Stimulated activated CD4-positive, alpha-beta T cell treated with anti-CD3 and anti-CD28 coated beads, Interleukin-4, amount 100 ng/mL, for 24 hours (primary cell): ENCODE measurements around the gene ZNF433.
"Not testable (repeated sequence)": the region's sequence is repeated elsewhere in the genome, so short reads cannot be mapped to it uniquely, and the experiment has no call there.

ENCODE experiments used
- DNase-seq: peaks from one replicate; pipeline ENCODE4 v3.0.0-alpha.2; 2020

Gene ZNF433

DNA sequence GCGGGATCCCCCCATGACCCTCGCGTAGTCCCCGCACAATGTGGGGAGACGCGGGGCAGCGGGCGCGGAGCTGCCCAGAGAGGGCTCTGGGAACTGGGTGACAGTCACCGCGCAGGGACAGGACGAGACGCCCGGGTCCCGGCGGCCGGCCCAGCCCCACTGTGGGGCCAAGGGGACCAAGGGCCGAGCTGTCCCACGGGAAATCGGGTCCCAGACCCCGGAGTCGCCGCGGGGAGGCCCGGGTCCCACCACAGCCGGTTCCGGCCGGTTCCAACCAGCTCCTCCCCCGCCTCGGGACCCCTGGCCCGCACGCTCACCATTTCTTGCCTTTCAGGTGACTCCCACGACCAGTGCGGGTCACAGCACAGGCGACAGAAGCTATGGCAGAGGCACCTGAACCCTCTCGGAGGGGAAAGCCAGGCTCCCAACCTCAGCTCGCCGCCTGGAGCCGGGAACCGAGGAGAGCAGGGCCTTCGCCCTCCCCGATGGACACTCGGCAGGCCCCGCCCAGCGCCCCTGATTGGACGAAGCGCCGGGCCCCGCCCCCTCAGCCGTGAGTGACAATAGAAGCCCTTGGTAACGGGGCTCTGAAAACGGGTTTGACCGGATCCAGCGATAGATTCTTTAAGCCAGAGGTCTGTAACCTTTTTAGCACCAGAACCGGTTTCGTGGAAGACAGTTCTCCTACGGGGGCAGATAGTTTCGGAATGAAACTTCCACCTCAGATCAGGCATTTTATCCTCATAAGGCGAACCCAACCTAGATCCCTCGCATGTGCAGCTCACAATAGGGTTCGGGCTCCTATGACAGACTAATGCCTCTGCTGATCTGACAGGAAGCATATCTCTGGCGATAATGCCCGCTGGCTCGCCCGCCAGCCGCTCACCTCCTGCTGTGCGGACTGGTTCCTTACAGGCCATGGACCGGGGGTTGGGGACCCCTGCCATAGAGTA, at the start of gene ZNF433:
Gene ZNF433, minus strand, starts transcription at position 460 of the 953 bp plus-strand sequence. Its CDS starts 140 bp downstream, at position 320.
- peak; percentile 79 for DNase-seq

DNA sequence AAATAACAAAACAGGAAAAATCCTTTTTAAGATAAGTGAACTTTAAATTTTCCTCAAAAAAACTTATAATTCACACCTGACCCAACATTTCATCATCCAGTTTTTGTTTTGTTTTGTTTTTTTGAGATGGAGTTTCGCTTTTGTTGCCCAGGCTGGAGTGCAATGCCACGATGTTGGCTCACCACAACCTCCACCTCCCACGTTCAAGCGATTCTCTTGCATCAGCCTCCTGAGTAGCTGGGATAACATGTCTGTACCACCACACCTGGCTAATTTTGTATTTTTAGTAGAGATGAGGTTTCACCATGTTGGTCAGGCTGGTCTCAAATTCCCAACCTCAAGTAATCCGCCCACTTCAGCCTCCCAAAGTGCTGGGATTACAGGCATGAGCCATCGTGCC, 47.9 kb upstream of the ZNF433 start:
- DNase-seq: not testable (repeated sequence)

DNA sequence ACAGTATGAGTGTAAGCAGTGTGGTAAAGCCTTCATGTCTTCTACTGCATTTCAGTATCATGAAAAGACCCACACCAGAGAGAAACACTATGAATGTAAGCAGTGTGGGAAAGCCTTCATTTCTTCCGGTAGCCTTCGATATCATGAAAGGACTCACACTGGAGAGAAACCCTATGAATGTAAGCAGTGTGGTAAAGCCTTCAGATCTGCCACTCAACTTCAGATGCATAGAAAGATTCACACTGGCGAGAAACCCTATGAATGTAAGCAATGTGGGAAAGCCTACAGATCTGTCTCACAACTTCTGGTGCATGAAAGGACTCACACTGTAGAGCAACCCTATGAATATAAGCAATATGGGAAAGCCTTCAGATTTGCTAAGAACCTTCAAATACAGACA, 41.9 kb upstream of the ZNF433 start:
- no peak for DNase-seq

DNA sequence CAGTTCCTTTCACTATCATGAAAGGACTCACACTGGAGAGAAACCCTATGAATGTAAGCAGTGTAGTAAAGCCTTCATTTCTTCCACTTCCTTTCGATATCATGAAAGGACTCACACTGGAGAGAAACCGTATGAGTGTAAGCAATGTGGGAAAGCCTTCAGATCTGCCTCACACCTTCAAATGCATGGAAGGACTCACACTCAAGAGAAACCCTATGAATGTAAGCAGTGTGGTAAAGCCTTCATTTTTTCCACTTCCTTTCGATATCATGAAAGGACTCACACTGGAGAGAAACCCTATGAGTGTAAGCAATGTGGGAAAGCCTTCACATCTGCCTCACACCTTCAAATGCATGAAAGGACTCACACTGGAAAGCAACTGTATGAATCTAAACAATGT, 40.9 kb upstream of the ZNF433 start:
- DNase-seq: not testable (repeated sequence)

DNA sequence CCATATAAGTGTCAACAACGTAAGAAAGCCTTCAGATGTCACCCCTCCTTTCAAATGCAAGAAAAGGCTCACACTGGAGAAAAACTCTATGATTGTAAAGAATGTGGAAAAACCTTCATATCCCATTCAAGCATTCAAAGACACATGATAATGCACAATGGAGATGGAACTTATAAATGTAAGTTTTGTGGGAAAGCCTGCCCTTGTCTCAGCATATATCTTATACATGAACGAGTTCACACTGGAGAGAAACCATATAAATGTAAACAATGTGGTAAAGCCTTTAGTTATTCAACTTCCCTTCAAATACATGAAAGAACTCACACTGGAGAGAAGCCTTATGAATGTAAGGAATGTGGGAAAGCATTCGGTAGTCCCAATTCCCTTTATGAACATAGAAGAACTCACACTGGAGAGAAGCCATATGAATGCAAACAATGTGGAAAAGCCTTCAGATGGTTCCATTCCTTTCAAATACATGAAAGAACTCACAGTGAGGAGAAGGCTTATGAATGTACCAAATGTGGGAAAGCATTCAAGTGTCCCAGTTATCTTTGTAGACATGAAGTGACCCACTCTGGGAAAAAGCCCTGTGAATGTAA, 40.2 kb upstream of the ZNF433 start:
- DNase-seq: no peak

DNA sequence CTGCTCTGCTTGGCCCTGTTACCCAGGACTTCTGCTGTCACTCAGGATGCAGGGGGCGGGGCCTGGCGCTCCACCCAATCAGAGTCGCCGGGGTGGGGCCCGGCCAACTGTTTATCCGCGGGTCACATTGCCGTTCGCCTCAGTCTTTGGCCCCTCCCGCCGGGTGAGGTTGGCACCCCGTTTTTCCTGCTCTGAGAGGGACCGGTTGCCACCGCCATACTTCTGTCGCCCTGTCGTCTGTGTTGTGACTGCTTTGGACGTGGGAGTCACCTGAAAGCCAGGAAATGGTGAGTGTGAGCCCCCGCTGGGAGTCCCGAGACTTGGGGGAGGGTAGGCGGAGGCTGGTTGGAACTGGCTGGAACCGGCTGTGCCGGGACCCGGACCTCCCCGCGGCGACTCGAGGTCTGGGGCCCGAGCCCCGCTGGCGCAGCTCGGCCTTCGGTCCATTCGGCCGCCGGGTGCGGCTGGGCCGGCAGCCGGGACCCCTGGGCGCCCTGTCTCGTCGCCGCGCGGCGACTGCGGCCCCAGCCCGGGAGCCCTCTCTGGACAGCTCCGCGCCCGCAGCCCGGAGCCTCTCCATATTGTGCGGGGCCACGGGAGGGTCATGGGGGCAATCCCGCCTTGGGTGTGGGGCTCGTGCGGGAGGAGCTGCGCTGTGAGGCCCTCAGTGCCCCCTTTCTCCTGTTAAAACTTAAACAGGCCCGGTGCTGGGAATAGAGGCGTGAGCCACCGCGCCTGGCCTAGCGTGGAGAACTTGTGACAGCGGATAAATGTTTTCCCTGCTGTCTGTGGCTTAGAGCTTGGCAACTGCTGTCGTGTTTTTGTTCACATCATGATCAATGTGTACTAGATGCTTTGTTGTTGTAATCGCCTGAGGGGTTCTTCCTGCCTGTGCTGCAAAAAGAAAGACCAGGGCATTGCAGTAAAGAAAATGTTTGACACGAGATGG, 29.4 kb upstream of the ZNF433 start, which contains the start of gene ZNF844:
Gene ZNF844, plus strand, starts transcription at position 142 of the 949 bp plus-strand sequence. Its CDS starts 143 bp downstream, at position 285.
- DNase-seq: peak; percentile 82

DNA sequence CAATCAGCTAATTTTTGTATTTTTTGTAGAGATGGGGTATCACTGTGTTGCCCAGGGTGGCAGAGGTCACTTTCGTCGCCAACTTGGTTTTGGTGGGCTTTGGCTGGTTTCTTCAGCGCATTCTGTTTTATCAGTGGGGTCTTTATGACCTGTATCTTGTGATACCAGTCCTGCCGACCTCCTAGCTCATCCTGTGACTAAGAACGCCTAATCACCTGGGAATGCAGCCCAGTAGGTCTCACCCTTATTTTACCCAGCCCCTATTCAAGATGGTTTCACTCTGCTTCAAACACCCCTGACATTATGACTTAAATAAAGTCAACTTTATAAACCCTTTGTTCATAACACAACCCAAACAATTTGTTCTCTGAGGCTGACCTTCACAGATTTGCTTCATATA, 20.3 kb upstream of the ZNF433 start:
- DNase-seq: no peak

DNA sequence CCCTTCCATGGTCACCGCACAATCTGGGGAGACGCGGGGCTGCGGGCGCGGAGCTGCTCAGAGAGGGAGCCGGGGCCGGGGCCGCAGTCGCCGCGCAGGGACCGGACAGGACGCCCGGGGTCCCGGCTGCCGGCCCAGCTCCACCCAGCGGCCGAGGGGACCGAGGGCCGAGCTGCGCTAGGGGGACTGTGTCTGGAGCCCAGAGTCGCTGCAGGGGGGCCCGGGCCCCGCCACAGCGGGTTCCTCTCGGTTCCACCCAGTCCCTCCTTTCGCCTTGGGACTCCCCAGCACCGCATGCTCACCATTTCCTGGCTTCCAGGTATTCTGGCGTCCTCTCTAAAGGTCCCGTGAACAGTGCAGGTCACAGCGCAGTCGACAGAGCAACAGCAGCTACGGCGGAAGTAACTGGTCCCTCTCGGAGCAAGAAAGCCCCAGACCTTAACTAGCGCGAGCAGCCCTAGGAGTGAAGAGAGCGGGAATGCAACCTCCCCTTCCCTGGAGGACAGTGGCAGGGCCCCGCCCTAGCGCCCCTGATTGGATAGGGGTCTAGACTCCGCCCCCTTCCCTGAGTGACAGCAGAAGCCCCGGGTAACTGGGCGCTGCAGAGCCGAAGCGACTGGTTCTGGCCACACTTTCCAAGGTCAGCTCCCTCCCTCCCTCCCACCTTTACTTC, 17.2 kb upstream of the ZNF433 start, which contains the start of gene ZNF878:
Gene ZNF878, minus strand, starts transcription at position 465 of the 673 bp plus-strand sequence. Its CDS starts 160 bp downstream, at position 305.
- DNase-seq: peak; percentile 67

DNA sequence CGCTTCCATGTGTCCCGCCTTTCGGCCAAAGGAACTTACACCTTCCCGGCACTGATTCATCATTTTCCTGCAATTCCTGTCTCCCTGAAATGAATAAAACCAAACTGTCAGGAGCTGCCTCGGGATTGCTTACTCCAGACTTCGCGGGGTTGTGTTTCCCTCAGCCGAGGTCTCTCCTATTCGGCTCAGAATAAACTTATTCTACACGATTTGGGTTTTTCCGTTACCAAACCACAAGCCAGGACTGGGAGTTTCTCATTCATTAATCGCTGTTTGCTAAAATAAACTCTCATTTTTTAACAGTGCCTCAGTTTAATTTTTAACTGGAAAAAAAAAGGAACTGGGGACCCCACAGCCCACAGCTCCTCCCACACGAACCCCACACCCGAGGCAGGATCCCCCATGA, 16.6 kb upstream of the ZNF433 start:
- DNase-seq: no peak

DNA sequence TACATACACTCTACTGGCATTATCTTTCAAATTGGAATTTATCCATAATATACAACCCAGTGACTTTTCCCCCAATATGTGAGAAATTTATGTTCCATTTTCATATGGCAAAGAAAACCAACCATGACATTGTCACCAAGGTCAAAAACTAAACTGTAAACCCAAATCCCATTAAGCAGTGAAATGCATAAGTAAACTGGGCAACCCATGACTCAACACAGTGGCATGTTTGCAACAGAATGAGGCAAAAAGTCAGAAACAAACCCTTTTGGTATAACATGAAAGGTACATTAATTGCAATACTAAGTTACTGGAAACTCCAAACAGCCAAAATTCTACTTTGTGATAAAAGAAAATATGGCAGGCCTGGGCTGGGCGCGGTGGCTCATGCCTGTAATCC, 12.4 kb upstream of the ZNF433 start:
- DNase-seq: no peak

DNA sequence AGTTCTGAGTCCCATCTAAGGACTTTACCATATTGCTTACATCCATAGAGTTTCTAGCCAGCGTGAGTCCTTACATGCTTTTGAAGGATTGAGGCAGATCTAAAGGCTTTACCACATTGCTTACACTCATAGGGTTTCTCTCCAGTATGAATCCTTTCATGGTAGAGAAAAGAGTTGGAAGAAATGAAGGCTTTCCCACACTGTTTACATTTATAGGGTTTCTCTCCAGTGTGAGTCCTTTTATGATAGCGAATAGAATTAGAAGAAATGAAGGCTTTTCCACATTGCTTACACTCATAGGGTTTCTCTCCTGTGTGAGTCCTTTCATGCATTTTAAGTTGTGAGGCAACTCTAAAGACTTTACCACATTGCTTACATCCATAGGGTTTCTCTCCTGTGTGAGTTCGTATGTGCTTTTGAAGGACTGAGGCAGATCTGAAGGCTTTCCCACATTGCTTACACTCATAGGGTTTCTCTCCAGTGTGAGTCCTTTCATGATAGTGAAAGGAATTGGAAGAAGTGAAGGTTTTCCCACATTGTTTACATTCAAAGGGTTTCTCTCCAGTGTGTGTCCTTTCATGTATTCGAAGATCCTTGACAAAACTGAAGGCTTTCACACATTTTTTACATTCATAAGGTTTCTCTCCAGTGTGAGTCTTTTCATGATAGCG, 8.4 kb upstream of the ZNF433 start:
- no peak for DNase-seq

DNA sequence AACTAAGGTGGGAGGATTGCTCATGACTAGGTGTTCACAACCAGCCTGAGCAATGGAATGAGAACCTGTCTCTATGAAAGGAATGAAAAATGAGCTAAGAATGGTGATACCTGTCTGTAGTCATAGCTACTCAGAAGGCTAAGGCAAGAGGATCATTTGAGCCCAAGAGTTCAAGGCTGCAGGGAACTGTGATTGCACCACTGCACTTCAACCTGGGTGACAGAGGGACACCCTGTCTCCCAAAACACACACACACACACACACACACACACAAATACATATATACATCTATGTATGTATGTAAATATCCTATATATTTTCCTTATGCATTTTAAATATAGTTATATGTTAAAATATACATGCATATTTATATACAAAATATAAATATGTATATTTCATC, 7.4 kb upstream of the ZNF433 start:
- DNase-seq: no peak

DNA sequence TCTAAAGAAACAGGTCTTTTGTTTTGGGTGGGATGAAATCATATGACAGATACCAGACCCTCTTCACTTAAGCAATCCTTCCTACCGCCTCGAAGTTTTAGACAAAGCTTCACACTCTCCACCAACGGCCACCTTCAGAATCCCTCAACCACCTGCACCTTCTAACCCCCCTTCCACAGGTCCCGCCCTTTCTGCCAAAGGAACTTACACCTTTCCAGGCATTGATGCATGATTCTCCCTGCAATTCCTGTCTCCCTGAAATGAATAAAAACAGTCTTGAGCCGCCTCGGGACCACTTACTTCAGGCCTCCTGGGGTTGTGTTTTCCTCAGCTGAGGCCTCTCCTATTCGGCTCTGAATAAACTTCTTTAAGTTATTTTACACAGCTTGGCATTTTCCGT, 859 bp downstream of the ZNF433 start:
- DNase-seq: no peak

DNA sequence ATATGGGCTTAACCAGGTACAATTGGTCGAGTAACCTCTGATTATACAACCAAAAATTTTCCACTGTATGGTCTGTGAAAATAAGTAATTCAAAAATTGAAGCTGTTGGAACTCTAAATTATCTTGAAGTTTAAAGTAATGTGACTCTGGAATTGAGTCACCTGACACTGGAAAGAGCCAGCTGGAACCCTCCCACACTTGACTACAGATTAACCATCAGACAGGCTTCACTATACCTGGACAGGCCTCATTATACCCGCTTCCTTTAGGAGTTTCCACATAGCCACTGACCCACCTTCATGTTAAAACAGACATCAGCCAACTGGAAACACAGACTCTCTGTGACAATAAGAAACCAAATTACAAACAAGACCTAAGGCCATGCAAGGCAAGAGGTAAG, 1.3 kb downstream of the ZNF433 start:
- DNase-seq: no peak

DNA sequence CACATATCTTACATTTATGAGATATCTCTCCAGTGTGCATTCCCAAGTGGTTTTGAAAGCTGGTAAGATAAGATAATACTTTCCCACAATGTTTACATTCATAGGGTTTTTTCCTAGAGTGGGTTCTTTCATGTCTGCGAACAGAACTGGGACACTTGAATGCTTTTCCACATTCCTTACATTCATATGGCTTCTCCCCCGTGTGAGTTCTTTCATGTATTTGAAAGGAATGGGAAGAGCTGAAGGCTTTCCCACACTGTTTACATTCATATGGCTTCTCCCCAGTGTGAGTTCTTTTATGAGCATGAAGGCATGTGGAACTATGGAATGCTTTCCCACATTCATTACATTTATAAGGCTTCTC, 19.7 kb downstream of the ZNF433 start:
- DNase-seq: no peak

DNA sequence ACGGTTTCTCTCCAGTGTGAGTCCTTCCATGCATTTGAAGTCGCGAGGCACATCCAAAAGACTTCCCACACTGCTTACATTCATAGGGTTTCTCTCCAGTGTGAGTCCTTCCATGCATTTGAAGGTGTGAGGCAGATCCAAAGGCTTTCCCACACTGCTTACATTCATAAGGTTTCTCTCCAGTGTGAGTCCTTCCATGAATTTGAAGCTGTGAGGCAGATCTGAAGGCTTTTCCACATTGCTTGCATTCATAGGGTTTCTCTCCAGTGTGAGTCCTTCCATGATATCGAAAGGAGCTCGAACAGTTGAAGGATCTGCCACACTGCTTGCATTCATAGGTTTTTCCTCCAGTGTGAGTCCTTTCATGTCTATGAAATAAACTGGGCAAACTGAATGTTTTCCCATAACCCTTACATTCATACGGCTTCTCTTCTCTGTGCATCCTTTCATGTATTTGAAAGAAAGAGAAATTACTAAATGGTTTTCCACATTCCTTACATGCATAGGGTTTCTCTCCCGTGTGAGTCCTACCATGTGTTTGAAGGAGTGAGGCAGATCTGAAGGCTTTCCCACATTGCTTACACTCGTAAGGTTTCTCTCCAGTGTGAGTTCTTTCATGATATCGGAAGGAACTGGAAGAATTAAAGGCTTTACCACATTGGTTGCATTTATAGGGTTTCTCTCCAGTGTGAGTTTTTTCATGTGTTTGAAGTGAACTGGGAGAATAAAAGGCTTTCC, 20.3 kb downstream of the ZNF433 start:
- no peak for DNase-seq

DNA sequence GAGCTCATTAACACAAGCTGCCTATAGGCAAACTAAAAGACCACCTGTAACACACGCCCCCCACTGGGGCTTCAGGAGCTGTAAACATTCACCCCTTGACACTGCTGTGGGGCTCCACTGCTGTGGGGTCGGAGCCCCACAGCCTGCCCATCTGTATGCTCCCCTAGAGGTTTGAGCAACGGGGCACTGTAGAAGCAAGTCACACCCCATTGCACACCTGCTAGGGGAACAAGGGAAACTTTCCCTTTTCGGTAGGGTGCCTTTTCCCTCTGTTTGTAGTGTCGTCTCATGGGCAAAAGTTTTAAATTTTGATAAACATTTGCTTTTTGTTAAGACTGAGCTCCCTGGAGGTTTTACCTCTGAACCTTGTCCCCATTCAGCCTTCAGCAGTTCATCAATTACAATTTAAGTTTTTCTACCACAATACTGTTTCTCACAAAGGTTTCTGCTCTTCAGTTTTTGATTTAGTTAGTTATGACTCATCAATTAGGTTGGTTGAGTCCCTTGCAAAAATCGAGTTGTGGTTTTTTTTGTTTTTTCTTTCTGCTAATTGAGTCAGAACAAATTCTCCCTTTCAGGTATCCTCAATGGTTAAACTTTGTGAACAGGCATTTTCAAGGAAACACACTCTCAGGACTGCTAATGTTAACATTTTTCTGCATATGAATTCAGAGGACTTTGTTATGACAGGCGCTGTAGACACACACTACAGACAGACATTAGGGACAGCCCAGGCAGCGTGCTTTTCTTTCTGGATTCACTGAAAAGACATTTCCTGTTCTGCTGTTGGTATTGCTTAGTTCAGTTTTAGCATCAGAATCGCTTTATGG, 35.1 kb downstream of the ZNF433 start:
- peak; percentile 13 for DNase-seq

DNA sequence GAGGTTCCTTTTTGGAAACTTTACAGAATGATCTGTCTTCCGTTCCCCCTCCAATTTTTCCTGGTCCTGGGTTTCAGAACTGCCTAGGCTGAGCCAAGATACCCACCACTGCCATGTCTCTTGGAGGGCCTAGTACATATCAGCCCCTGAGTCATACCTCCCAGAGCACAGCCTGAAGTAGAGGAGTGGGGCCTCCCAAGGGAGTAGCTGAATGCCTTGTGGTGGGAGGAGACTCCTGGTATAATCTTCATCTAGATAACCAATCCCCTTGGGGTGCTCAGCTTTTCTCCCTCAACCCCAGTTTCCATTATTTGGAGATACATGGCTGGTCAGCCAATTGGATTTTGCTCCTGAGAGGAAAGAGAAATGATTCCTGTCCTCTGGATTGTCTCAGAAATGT, 40.3 kb downstream of the ZNF433 start:
- no peak for DNase-seq

DNA sequence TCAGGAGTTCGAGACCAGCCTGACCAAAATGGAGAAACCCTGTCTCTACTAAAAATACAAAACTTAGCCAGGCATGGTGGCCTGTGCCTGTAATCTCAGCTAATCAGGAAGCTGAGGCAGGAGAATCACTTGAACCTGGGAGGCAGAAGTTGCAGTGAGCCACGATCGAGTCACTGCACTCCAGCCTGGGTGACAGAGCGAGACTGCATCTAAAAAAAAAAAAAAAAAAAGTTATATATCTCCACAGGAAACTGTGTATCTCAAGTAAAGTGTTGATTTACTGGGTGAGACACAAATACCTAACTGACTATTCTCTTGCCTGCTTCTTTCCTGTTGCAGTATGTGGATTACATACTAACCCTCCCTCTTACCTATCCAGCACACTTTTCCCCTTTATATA, 43.6 kb downstream of the ZNF433 start:
- not testable (repeated sequence) for DNase-seq

DNA sequence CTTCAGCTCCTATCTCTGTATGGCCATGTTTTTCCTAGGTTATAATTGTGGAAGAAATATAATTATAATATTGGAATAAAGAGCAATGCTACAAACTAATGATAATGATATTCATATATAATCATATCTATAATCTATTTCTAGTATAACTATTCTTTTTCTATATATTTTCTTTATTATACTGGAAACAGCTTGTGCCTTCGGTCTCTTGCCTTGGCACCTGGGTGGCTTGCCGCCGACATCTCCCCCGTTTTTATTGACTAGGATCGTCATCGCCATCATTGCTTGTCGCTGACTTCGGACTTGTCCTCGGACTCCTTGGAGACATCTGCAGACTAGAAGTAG, 46.4 kb downstream of the ZNF433 start:
- DNase-seq: no peak
